GM18907 (cell line): ENCODE measurements around the gene SIL1.
"Not testable (repeated sequence)": the region's sequence is repeated elsewhere in the genome, so short reads cannot be mapped to it uniquely, and the experiment has no call there.

Experiments used
- ATAC-seq: cut with Tn5 transposase; IDR thresholded peaks from one replicate; pipeline ENCODE4 v1.9.1; 2021; ENCODE audit warnings: mild to moderate bottlenecking, moderate library complexity; ENCODE audit not compliant: unreplicated experiment

The SIL1 gene

GRCh38 chr5:139205124-139205523, 7.0 kb upstream of the SIL1 start:
- no peak for ATAC-seq

- no peak for ATAC-seq
Measured at GRCh38 chr5:139204196-139204595, 6.0 kb upstream of the SIL1 start.

GRCh38 chr5:139199321-139199720, 1.2 kb upstream of the SIL1 start:
- no peak for ATAC-seq

GRCh38 chr5:139196296-139196956, 1.7 kb downstream of the SIL1 start:
- ATAC-seq: no peak

DNA sequence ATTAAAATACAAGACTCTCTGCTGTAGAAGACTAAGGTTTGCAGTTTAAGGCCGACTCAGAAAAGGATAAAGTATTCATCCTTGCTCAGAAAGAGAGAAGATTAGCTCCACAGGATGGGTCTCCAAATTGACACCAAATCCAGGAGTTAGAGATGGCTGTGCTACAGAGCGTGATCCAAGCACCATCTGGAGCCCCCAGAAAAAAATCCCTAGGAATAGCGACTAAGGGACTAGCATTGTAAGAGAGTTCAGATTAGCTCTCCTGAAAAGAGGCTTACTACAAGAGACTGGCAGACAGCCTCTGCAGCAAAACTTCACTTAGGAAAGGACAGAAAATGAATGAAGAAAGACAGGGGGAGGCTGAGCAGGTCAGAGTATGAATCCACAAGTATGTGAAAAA, 3.7 kb downstream of the SIL1 start:
- no peak for ATAC-seq

- ATAC-seq: no peak
Measured at GRCh38 chr5:139193928-139194327, 4.2 kb downstream of the SIL1 start.

- not testable (repeated sequence) for ATAC-seq
Measured at GRCh38 chr5:139192906-139193305, 5.3 kb downstream of the SIL1 start.

GRCh38 chr5:139191954-139192353, 6.2 kb downstream of the SIL1 start:
- ATAC-seq: not testable (repeated sequence)

DNA sequence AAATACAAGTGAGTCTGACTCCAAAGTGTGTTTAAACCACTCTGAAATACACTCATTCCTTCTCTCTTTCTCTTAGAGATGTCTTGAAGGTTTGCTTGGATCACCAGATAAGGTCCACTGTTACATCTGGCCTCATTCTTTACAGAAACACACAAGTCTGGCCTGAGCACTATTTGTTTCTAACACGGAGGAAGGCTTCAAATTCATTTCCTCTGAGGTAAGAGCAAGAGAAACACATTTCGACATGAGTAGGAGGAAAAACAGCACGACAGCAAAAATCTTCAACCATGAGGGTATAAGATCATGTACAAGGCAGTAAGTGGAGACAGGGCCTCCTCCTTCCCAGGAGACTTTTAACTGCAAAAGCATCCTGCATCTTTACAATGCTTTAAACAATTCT, 8.0 kb downstream of the SIL1 start:
- ATAC-seq: no peak

- no peak for ATAC-seq
Measured at GRCh38 chr5:139188558-139189270, 9.5 kb downstream of the SIL1 start.

GRCh38 chr5:139186752-139187326, 11.3 kb downstream of the SIL1 start:
- no peak for ATAC-seq

- ATAC-seq: no peak
Measured at GRCh38 chr5:139186261-139186660, 11.9 kb downstream of the SIL1 start.

GRCh38 chr5:139185589-139185988, 12.6 kb downstream of the SIL1 start:
- no peak for ATAC-seq

- no peak for ATAC-seq
Measured at GRCh38 chr5:139183502-139183901, 14.7 kb downstream of the SIL1 start.

DNA sequence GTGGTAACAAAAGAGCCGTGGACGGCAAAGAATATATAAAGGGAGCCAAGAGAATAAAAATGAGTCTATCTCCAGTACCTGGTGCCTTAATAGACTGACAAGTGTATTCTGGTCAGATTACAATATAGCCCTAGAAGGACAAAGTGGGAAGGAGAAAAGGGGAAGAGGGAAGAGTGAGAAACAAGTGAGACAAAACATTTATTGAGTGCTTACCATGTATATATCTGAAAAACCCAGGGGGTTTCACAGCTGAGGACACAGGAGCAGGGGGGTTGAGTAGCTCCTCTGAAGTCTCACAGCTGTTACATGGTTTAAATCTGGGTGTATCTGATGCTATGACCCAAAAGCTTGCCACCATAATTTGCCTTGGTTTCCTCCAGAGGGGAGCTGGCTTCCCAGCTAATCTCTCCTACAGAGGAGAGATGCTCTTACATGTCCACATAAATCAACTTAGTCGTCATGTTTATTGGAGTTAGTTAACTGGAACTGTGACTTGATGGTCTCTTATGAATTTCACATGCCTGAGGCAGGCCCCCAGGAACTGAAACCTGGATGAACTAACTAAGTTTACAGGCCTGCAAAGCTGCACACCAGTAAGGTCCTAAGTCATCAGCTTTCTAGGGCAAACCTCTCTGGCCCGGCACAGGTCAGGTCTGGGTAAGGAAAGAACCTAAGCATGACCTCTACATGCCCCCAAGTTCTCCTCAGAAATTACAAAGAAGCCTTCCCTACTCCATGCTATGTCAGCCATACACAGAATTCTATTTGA, 15.5 kb downstream of the SIL1 start:
- no peak for ATAC-seq

- no peak for ATAC-seq
Measured at GRCh38 chr5:139181835-139182452, 16.2 kb downstream of the SIL1 start.

DNA sequence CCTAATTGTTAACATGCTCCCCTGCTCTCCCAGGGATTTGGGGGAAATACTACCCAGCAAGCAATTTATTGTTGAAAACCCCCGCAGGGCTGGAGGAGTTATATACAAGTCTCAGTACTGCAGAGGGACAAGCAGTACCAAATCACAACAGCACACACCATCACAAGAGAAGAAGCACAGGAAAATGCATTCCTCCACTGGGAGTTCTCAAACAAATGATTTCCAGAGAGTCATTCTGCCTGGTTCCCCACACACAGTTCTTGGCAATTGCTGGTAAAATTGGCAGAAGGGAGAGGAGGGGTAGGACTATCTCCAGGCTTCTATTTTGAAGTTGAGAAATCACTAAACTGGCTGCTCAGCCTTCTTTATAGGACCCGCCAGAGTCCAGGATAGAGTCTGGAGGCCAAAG, 16.8 kb downstream of the SIL1 start:
- no peak for ATAC-seq

- no peak for ATAC-seq
Measured at GRCh38 chr5:139180850-139181249, 17.3 kb downstream of the SIL1 start.

- ATAC-seq: not testable (repeated sequence)
Measured at GRCh38 chr5:139179778-139180513, 18.2 kb downstream of the SIL1 start.

- no peak for ATAC-seq
Measured at GRCh38 chr5:139178935-139179334, 19.2 kb downstream of the SIL1 start.

- no peak for ATAC-seq
Measured at GRCh38 chr5:139178589-139178917, 19.6 kb downstream of the SIL1 start.
